HepG2 (cell line): ENCODE data around the gene DLX4. TPM values are rescaled to one million over a fixed set of nuclear protein-coding genes. Genes with fewer than 3 reads are reported as not detected.

ENCODE experiments used
- ATAC-seq: fragments of 200-7000 bp; cut with Tn5 transposase; 3 replicates; pipeline ENCODE4 v1.9.1; 2020; ENCODE audit warnings: mild to moderate bottlenecking, moderate library complexity
- BruUV-seq: library from RNA; stranded (reverse); fragments of 400-500 nt; replicated peaks from 2 replicates; lab custom pipeline; 2021; lab: Mats Ljungman, UMichigan
- CTCF ChIA-PET: fragments of 300-600 bp; formaldehyde crosslinking; extraction: SDS; loops from one replicate; lab custom pipeline; 2021; ENCODE audit warnings: low total read pairs, inconsistent platforms, low intra/inter-chr PET ratio; lab: Yijun Ruan, JAX
- POLR2A ChIA-PET: fragments of 350-600 bp; sonication (Branson Sonifier 250); formaldehyde crosslinking; loops from one replicate; lab custom pipeline; 2020; ENCODE audit warnings: antibody characterized with exemption, inconsistent platforms; lab: Yijun Ruan, JAX
- DNase-seq: peaks from one replicate; pipeline ENCODE4 v3.0.0-alpha.2; 2015; ENCODE audit warnings: low spot score
- FAIRE-seq: peaks from 3 replicates; lab custom pipeline; 2011; peaks lifted over from hg19 to GRCh38; lab: Jason Lieb, UNC
- H2AFZ ChIP-seq: one replicate; pipeline ENCODE4 v1.6.1; 2011; ENCODE audit warnings: low read length, inconsistent platforms
- H3K27ac ChIP-seq: fragments of 300-600 bp; 3 replicates; pipeline ENCODE4 v1.8.0; 2011; ENCODE audit warnings: mixed run types, mild to moderate bottlenecking, mixed read lengths, low read length, inconsistent platforms; ENCODE audit not compliant: insufficient read depth; ENCODE audit errors: extremely low read length
- H3K27me3 ChIP-seq, 2 experiments: fragments of 200-600 bp in 1 of 2; 2 replicates in 1 of 2; 3 replicates in 1 of 2; pipeline versions ENCODE4 v1.6.0 to v1.8.0; 2011; ENCODE audit warnings: low read length in 2 of 2, mild to moderate bottlenecking in 2 of 2, moderate library complexity in 2 of 2, inconsistent platforms in 1 of 2; ENCODE audit not compliant: insufficient read depth in 2 of 2, control insufficient read depth in 1 of 2
- H3K36me3 ChIP-seq, 2 experiments: fragments of 200-600 bp in 1 of 2; replicated peaks in 1 of 2; 2 replicates in 1 of 2; 3 replicates in 1 of 2; pipeline versions ENCODE4 v1.5.1 to v1.8.0; 2011; ENCODE audit warnings: low read length in 2 of 2, inconsistent platforms in 1 of 2; ENCODE audit not compliant: insufficient read depth in 2 of 2, control insufficient read depth in 1 of 2
- H3K4me1 ChIP-seq: 2 replicates; pipeline ENCODE4 v1.5.1; 2012; ENCODE audit warnings: low read length, inconsistent platforms; ENCODE audit not compliant: insufficient read depth
- H3K4me2 ChIP-seq: 2 replicates; pipeline ENCODE4 v1.6.0; 2011; ENCODE audit warnings: low read depth, low read length, inconsistent platforms
- H3K4me3 ChIP-seq, 3 experiments: fragments of 200-600 bp in 1 of 3; sonication (generic), shearing (Covaris generic) in 1 of 3; replicated peaks in 1 of 3; 2 replicates each; pipeline ENCODE4 v1.5.1; 2011 to 2016; ENCODE audit warnings: low read length in 3 of 3, inconsistent platforms in 2 of 3, low read depth in 2 of 3, mild to moderate bottlenecking in 2 of 3, control low read depth in 1 of 3, mixed read lengths in 1 of 3; ENCODE audit not compliant: insufficient read depth in 1 of 3
- H3K79me2 ChIP-seq: one replicate; pipeline ENCODE4 v1.6.1; 2011; ENCODE audit warnings: low read length, inconsistent platforms; ENCODE audit not compliant: insufficient read depth
- H3K9ac ChIP-seq: 2 replicates; pipeline ENCODE4 v1.6.0; 2011; ENCODE audit warnings: mild to moderate bottlenecking, low read depth, low read length, inconsistent platforms; ENCODE audit not compliant: insufficient read depth
- H3K9me3 ChIP-seq: 2 replicates; pipeline ENCODE4 v1.5.1; 2012; ENCODE audit warnings: mild to moderate bottlenecking, low read length
- H4K20me1 ChIP-seq: 2 replicates; pipeline ENCODE4 v1.6.0; 2011; ENCODE audit warnings: inconsistent platforms, mild to moderate bottlenecking, low read length, moderate library complexity; ENCODE audit not compliant: insufficient read depth
- FOXM1 ChIP-seq: sonication (generic); formaldehyde crosslinking; IDR thresholded peaks from 2 replicates; pipeline ENCODE4 v1.5.0; 2020; ENCODE audit warnings: missing genetic modification reagents
- GRHL1 ChIP-seq: sonication (generic); formaldehyde crosslinking; conservative IDR thresholded peaks from 2 replicates; pipeline ENCODE4 v1.8.0; 2022; ENCODE audit warnings: missing genetic modification reagents
- KDM2A ChIP-seq: sonication (generic); formaldehyde crosslinking; IDR thresholded peaks from 2 replicates; pipeline ENCODE4 v1.4.0; 2020; ENCODE audit warnings: low read depth, missing genetic modification reagents, borderline replicate concordance
- MYPOP ChIP-seq: sonication (generic); formaldehyde crosslinking; IDR thresholded peaks from 2 replicates; pipeline ENCODE4 v1.8.1; 2023; ENCODE audit warnings: mild to moderate bottlenecking, moderate library complexity, missing genetic modification reagents
- STAG1 ChIP-seq: sonication (generic); formaldehyde crosslinking; IDR thresholded peaks from 2 replicates; pipeline ENCODE4 v1.4.0; 2020; ENCODE audit warnings: missing genetic modification reagents
- ZBTB7B ChIP-seq: sonication (generic); formaldehyde crosslinking; IDR thresholded peaks from 2 replicates; pipeline ENCODE4 v1.4.0; 2020; ENCODE audit warnings: missing genetic modification reagents
- ZNF296 ChIP-seq: sonication (generic); formaldehyde crosslinking; conservative IDR thresholded peaks from 2 replicates; pipeline ENCODE4 v1.5.0; 2020; ENCODE audit warnings: mild to moderate bottlenecking, missing genetic modification reagents
- WGBS: methylation state at CpG from one replicate; pipeline ENCODE4 v1.1.6; 2017; ENCODE audit warnings: low lambda C conversion rate; 5-methylcytosine and 5-hydroxymethylcytosine counted together
- in situ Hi-C: cut with HindIII; loops from 2 replicates; pipeline ENCODE4 v1.10.0; 2017; ENCODE audit warnings: low pct_unique_long_range_greater_than_20kb; ENCODE audit not compliant: extremely low pct_ligation_motif_present
- intact Hi-C: fragments of 100-400 bp; cut with micrococcal nuclease; formaldehyde crosslinking; loops from one replicate; pipeline ENCODE4 v1.10.0; 2022; ENCODE audit not compliant: unreplicated experiment
- polyA plus RNA-seq, 8 experiments: library from polyadenylated mRNA; depleted of rRNA in 3 of 8; stranded (reverse) in 7 of 8; unstranded in 1 of 8; fragments of >200 nt; fragmentation: Illumina TruSeq in 4 of 8; extraction: Trizol in 4 of 8; gene quantifications; 2 replicates each; pipeline versions ENCODE4 v1.2.1 to v1.2.3, GENCODE V29; 2011 to 2016; ENCODE audit warnings: low read depth in 4 of 8, missing spikeins in 1 of 8, mixed read lengths in 1 of 8; ENCODE audit not compliant: insufficient read depth in 1 of 8
- total RNA-seq, 5 experiments: library from RNA; depleted of rRNA; stranded (reverse); fragments of >200 nt; fragmentation: Illumina TruSeq; extraction: Trizol; gene quantifications; 2 replicates each; pipeline ENCODE4 v1.2.3, GENCODE V29; 2016; ENCODE audit warnings: low read depth in 1 of 5

The DLX4 gene
- total and polyA plus RNA-seq, 2 of the 13 experiments (the other 11 are each of a cell fraction or from before 2014, with no cell fraction given) = 0.55 to 2.3 TPM

- Histone ChIP-seq H4K20me1 (no peaks in the 10 kb centered on the region), H3K4me2 (no peak overlapping the region), H2AFZ (no peak overlapping the region), H3K9ac (no peak overlapping the region), H3K4me1 (peaks cover 6% of the 10 kb centered on the region; the same call in 1 of the 2 replicates), H3K27me3 (peaks cover 21 to 63% of the 10 kb centered on the region in 2 experiments; a peak in 4 of 5 replicates), H3K27ac (no peak overlapping the region), H3K36me3 (no peaks in the 10 kb centered on the region), H3K9me3 (no peaks in the 10 kb centered on the region), H3K4me3 (no peak overlapping the region), H3K79me2 (no peaks in the 10 kb centered on the region)
- intact Hi-C loops (no loop called here), in situ Hi-C loops (no loop called here)
- DNase-seq (no peak), FAIRE-seq (no peak), ATAC-seq (no peak)
- no TSS peak for BruUV-seq
- ChIA-PET CTCF (no interaction called here), POLR2A (no interaction called here)
- 11% methylated on average over 10 of the region's 11 CpGs for WGBS
- TF ChIP-seq ZBTB7B (CRISPR knock-in tag) (no peak), FOXM1 (CRISPR knock-in tag) (no peak), STAG1 (CRISPR knock-in tag) (no peak), GRHL1 (CRISPR knock-in tag) (no peak), MYPOP (CRISPR knock-in tag) (no peak), KDM2A (no peak), ZNF296 (no peak)
These were observed 6.2 kb upstream of the DLX4 start for GRCh38 chr17:49962599-49963308.
